Measurements from ENCODE around the gene ARHGAP45. TPM values are rescaled to one million over a fixed set of nuclear protein-coding genes. Genes with fewer than 3 reads are reported as not detected.

Gene ARHGAP45
- total RNA-seq, 1 experiment from 2014 or later = 31.5 TPM

DNA sequence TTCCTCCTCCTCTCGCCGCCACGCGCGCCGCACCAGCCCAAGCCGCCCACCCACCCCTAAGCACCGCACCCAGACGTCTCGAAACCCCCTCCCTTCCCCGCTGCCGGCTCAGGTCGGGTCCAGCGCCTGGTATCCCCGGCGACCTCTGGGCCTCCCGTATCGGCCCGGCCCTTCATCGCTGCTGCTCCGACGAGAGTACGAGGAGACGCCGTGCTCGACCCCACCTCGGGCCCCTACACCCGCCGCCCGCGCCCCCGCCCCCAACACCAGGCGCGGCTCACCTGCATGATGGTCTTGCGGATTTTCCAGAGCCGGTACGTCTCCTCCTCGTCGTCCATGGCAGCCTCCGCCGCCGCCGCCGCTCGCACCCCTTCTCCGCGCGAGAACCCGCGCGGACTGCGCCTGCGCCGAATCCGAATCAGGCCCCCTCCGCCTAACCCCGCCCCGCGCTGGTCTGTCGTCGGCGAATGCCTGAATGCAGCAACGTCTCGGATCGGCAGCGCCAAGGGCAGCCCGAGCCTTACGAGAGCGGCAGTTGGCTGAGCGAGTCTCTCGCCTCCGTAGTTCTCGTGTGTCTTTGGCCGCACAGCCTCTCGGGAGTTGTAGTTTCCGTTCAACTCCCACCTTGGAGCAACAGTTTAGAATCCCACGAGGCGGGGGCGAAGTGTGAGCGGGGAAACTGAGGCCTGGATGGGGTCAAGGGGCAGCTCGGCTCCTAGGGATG lies 28.2 kb downstream of the ARHGAP45 start, which contains the start of gene POLR2E:
TSS of gene POLR2E (minus strand) at position 398 of the 724 bp plus-strand sequence. CDS start at position 338, 60 bp downstream.
- Histone ChIP-seq H3K79me2 (ENCODE audit: low read length) (peaks cover 24% of the 10 kb centered on the region), H3K27me3 (ENCODE audit: low read length) (no peaks in the 10 kb centered on the region), H2AFZ (ENCODE audit: low read length) (peak within 1 kb of the TSS; percentile 70), H3K9ac (ENCODE audit: low read length) (peak within 1 kb of the TSS; percentile 99), H3K9me3 (ENCODE audit: low read length) (no peaks in the 10 kb centered on the region), H3K36me3 (ENCODE audit: insufficient read depth, low read length) (peaks cover 3% of the 10 kb centered on the region; the same call in 1 of the 2 replicates), H3K4me1 (ENCODE audit: low read length) (peaks cover 18% of the 10 kb centered on the region), H3K4me2 (ENCODE audit: low read depth, low read length, poor library complexity, severe bottlenecking) (peak within 1 kb of the TSS; percentile 92), H3K4me3 (ENCODE audit: low read length) (peak within 1 kb of the TSS; percentile 100), H3K27ac (ENCODE audit: low read length) (peak within 1 kb of the TSS; percentile 42; the same call in 1 of the 2 replicates), H4K20me1 (ENCODE audit: insufficient read depth, low read depth, low read length) (peaks cover 22% of the 10 kb centered on the region), H3K9me2 (replicated peaks; ENCODE audit: insufficient read depth, low read length) (no peaks in the 10 kb centered on the region)
- peak; percentile 99 for DNase-seq

GRCh38 chr19:1097810-1098176 lies 30.8 kb downstream of the ARHGAP45 start:
- H2AFZ ChIP-seq (ENCODE audit: low read length) = no peak overlapping the region
- peaks cover 24% of the 10 kb centered on the region for H3K79me2 ChIP-seq (ENCODE audit: low read length)
- H4K20me1 ChIP-seq (ENCODE audit: insufficient read depth, low read depth, low read length) = peaks cover 22% of the 10 kb centered on the region
- H3K4me2 ChIP-seq (ENCODE audit: low read depth, low read length, poor library complexity, severe bottlenecking) = no peak overlapping the region
- H3K27ac ChIP-seq (ENCODE audit: low read length) = no peak overlapping the region
- no peaks in the 10 kb centered on the region; the same call in 1 of the 2 replicates for H3K36me3 ChIP-seq (ENCODE audit: insufficient read depth, low read length)
- H3K9me3 ChIP-seq (ENCODE audit: low read length) = no peaks in the 10 kb centered on the region
- no peaks in the 10 kb centered on the region for H3K27me3 ChIP-seq (ENCODE audit: low read length)
- no peak for DNase-seq
- no peak overlapping the region for H3K9ac ChIP-seq (ENCODE audit: low read length)
- H3K4me1 ChIP-seq (ENCODE audit: low read length) = peaks cover 21% of the 10 kb centered on the region
- no peak overlapping the region for H3K4me3 ChIP-seq (ENCODE audit: low read length)
- H3K9me2 ChIP-seq (replicated peaks; ENCODE audit: insufficient read depth, low read length) = no peaks in the 10 kb centered on the region

DNA sequence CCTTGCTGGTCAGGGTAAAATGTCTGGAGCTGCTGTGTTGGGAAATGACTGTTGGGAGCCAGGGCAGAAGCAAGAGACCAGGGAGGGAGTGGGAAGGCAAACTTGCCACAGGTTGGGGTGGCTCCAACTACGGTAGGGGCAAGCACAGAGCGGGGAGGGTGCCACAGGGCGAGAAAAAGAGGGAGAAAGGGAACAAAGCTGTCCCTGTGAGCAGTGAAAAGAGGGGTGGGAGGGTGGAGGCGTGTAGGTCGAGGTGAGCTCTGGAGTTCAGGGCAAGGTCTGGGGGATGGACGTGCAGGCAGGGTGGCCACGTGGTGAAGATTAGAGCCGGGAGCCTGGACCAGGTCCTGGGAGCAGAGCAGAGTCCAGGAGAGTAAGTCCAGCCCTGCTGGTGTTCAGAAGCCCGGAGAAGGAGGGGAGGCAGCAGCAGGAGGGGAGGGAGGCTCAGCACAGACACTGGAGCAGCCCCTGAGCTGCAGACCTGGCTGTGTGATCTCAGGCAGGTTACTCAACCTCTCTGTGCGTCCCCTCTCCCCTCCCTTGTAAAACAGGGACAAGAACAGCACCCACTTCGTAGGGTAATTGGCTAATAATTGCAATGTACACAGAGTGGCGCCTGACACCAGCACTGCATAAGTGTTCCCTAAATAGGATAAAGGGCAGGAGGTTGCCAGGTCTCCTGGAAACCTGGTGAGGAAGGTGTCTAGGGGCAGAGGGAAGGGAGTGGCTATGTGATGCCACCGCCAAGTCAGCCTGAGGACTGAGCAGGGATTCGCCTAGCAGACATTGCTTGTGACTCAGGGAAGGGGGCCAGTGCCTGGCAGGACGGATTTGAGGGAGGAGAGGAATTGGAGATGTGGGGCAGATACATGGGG lies 31.4 kb downstream of the ARHGAP45 start:
- Histone ChIP-seq H3K9ac (ENCODE audit: low read length) (no peak overlapping the region), H4K20me1 (ENCODE audit: insufficient read depth, low read depth, low read length) (peaks cover 17% of the 10 kb centered on the region), H3K36me3 (ENCODE audit: insufficient read depth, low read length) (no peaks in the 10 kb centered on the region; the same call in 1 of the 2 replicates), H3K27ac (ENCODE audit: low read length) (no peak overlapping the region), H3K4me3 (ENCODE audit: low read length) (no peak overlapping the region), H3K27me3 (ENCODE audit: low read length) (no peaks in the 10 kb centered on the region), H3K4me2 (ENCODE audit: low read depth, low read length, poor library complexity, severe bottlenecking) (no peak overlapping the region), H2AFZ (ENCODE audit: low read length) (no peak overlapping the region), H3K9me3 (ENCODE audit: low read length) (no peaks in the 10 kb centered on the region), H3K4me1 (ENCODE audit: low read length) (peaks cover 27% of the 10 kb centered on the region), H3K9me2 (replicated peaks; ENCODE audit: insufficient read depth, low read length) (no peaks in the 10 kb centered on the region), H3K79me2 (ENCODE audit: low read length) (peaks cover 18% of the 10 kb centered on the region)
- DNase-seq = no peak

GRCh38 chr19:1101337-1101698 lies 34.4 kb downstream of the ARHGAP45 start:
- H2AFZ ChIP-seq (ENCODE audit: low read length) = no peak overlapping the region
- H3K27me3 ChIP-seq (ENCODE audit: low read length) = no peaks in the 10 kb centered on the region
- no peaks in the 10 kb centered on the region for H3K9me3 ChIP-seq (ENCODE audit: low read length)
- no peak overlapping the region for H3K4me2 ChIP-seq (ENCODE audit: low read depth, low read length, poor library complexity, severe bottlenecking)
- H3K4me1 ChIP-seq (ENCODE audit: low read length) = peaks cover 25% of the 10 kb centered on the region
- H3K4me3 ChIP-seq (ENCODE audit: low read length) = no peak overlapping the region
- no peak overlapping the region for H3K9ac ChIP-seq (ENCODE audit: low read length)
- H3K36me3 ChIP-seq (ENCODE audit: insufficient read depth, low read length) = no peaks in the 10 kb centered on the region
- no peak for DNase-seq
- H4K20me1 ChIP-seq (ENCODE audit: insufficient read depth, low read depth, low read length) = peaks cover 5% of the 10 kb centered on the region; the same call in 1 of the 2 replicates
- H3K79me2 ChIP-seq (ENCODE audit: low read length) = peaks cover 14% of the 10 kb centered on the region
- H3K27ac ChIP-seq (ENCODE audit: low read length) = no peak overlapping the region
- no peaks in the 10 kb centered on the region for H3K9me2 ChIP-seq (replicated peaks; ENCODE audit: insufficient read depth, low read length)

DNA sequence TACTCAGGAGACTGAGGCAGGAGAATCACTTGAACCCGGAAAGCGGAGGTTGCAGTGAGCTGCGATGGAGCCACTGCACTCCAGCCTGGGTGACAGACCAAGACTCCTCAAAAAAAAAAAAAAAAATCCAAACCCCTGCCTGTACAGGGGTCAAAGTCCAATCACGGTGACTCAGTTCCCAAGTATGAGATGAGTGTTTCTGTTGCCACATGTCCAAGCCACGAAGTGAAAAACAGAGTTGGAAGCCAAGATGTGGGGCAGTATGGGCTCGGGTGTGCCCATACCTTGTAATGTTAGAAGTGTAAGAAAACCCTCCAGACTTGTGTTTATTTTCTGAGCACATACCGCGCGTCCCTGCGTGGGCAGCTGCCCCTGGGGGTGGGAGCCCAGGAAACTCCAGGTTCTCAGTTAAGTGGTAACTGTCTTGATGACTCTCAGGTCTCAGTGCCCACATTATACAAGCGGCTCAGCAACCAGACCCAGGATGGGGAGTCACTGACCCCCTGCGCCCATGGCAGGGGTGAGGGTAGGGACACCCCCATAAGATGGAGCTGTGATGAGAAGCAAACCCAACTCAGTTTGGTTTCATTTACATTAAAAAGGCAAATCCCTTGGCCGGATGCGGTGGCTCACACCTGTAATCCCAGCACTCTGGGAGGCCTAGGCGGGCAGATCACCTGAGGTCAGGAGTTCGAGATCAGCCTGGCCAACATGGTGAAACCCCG lies 35.6 kb downstream of the ARHGAP45 start:
- Histone ChIP-seq H3K36me3 (ENCODE audit: insufficient read depth, low read length) (no peaks in the 10 kb centered on the region), H3K9me3 (ENCODE audit: low read length) (no peaks in the 10 kb centered on the region), H3K27me3 (ENCODE audit: low read length) (no peaks in the 10 kb centered on the region), H3K9ac (ENCODE audit: low read length) (peak overlapping the region; percentile 71; the same call in 1 of the 2 replicates), H4K20me1 (ENCODE audit: insufficient read depth, low read depth, low read length) (peaks cover 5% of the 10 kb centered on the region; the same call in 1 of the 2 replicates), H3K4me1 (ENCODE audit: low read length) (peaks cover 38% of the 10 kb centered on the region), H2AFZ (ENCODE audit: low read length) (no peak overlapping the region), H3K27ac (ENCODE audit: low read length) (no peak overlapping the region), H3K4me2 (ENCODE audit: low read depth, low read length, poor library complexity, severe bottlenecking) (no peak overlapping the region), H3K4me3 (ENCODE audit: low read length) (no peak overlapping the region), H3K9me2 (replicated peaks; ENCODE audit: insufficient read depth, low read length) (no peaks in the 10 kb centered on the region), H3K79me2 (ENCODE audit: low read length) (peaks cover 14% of the 10 kb centered on the region)
- no peak for DNase-seq

GRCh38 chr19:1103132-1103707 lies 36.3 kb downstream of the ARHGAP45 start:
- H3K27me3 ChIP-seq (ENCODE audit: low read length) = no peaks in the 10 kb centered on the region
- no peak for DNase-seq
- no peaks in the 10 kb centered on the region for H3K36me3 ChIP-seq (ENCODE audit: insufficient read depth, low read length)
- peak overlapping the region; percentile 71 for H3K9ac ChIP-seq (ENCODE audit: low read length)
- H3K9me2 ChIP-seq (replicated peaks; ENCODE audit: insufficient read depth, low read length) = no peaks in the 10 kb centered on the region
- no peaks in the 10 kb centered on the region for H3K9me3 ChIP-seq (ENCODE audit: low read length)
- H3K4me1 ChIP-seq (ENCODE audit: low read length) = peaks cover 43% of the 10 kb centered on the region
- H3K4me3 ChIP-seq (ENCODE audit: low read length) = peak overlapping the region; percentile 58
- peak overlapping the region; percentile 76 for H3K4me2 ChIP-seq (ENCODE audit: low read depth, low read length, poor library complexity, severe bottlenecking)
- H4K20me1 ChIP-seq (ENCODE audit: insufficient read depth, low read depth, low read length) = peaks cover 5% of the 10 kb centered on the region; the same call in 1 of the 2 replicates
- H3K27ac ChIP-seq (ENCODE audit: low read length) = no peak overlapping the region
- peaks cover 14% of the 10 kb centered on the region for H3K79me2 ChIP-seq (ENCODE audit: low read length)
- H2AFZ ChIP-seq (ENCODE audit: low read length) = peak overlapping the region; percentile 77; the same call in 1 of the 2 replicates

GRCh38 chr19:1103708-1104310 lies 36.8 kb downstream of the ARHGAP45 start, which contains the start of gene GPX4:
Gene GPX4 (plus strand): TSS chr19:1103994. CDS start chr19:1104044, 50 bp downstream.
- Histone ChIP-seq H3K4me3 (ENCODE audit: low read length) (peak within 1 kb of the TSS; percentile 95), H3K4me2 (ENCODE audit: low read depth, low read length, poor library complexity, severe bottlenecking) (peak within 1 kb of the TSS; percentile 91), H3K36me3 (ENCODE audit: insufficient read depth, low read length) (no peaks in the 10 kb centered on the region), H3K27ac (ENCODE audit: low read length) (peak within 1 kb of the TSS; percentile 77), H3K79me2 (ENCODE audit: low read length) (peaks cover 14% of the 10 kb centered on the region), H3K9ac (ENCODE audit: low read length) (peak within 1 kb of the TSS; percentile 98), H2AFZ (ENCODE audit: low read length) (peak within 1 kb of the TSS; percentile 77; the same call in 1 of the 2 replicates), H4K20me1 (ENCODE audit: insufficient read depth, low read depth, low read length) (peaks cover 5% of the 10 kb centered on the region; the same call in 1 of the 2 replicates), H3K27me3 (ENCODE audit: low read length) (no peaks in the 10 kb centered on the region), H3K9me2 (replicated peaks; ENCODE audit: insufficient read depth, low read length) (no peaks in the 10 kb centered on the region), H3K4me1 (ENCODE audit: low read length) (peaks cover 43% of the 10 kb centered on the region), H3K9me3 (ENCODE audit: low read length) (no peaks in the 10 kb centered on the region)
- peak; percentile 100 for DNase-seq
